Activated naive CD4-positive, alpha-beta T cell treated with anti-CD3 and anti-CD28 coated beads, Interleukin-2, amount 50 U/mL, for 24 hours (primary cell): ENCODE data around the gene KRT73.
A peak's percentile ranks its signal among the peaks of the same experiment; 100 is the strongest.

ENCODE experiments used
- H3K27ac Mint-ChIP-seq: one replicate; pipeline ENCODE4 v1.8.0; 2021; ENCODE audit warnings: mild to moderate bottlenecking, mixed read lengths
- H3K27me3 Mint-ChIP-seq: one replicate; pipeline ENCODE4 v1.8.0; 2021; ENCODE audit warnings: mixed read lengths
- H3K36me3 Mint-ChIP-seq: one replicate; pipeline ENCODE4 v1.8.0; 2021; ENCODE audit warnings: mixed read lengths
- H3K4me1 Mint-ChIP-seq: one replicate; pipeline ENCODE4 v1.8.0; 2021; ENCODE audit warnings: mixed read lengths
- H3K4me3 Mint-ChIP-seq: one replicate; pipeline ENCODE4 v1.8.0; 2021; ENCODE audit warnings: mild to moderate bottlenecking, mixed read lengths
- H3K9me3 Mint-ChIP-seq: one replicate; pipeline ENCODE4 v1.8.0; 2021; ENCODE audit warnings: mixed read lengths

Gene KRT73

GRCh38 chr12:52581481-52581880 lies 36.9 kb downstream of the KRT73 start:
- Mint-ChIP-seq H3K9me3 (no peaks in the 10 kb centered on the region), H3K27me3 (no peaks in the 10 kb centered on the region), H3K4me3 (no peak overlapping the region), H3K4me1 (peaks cover 51% of the 10 kb centered on the region), H3K27ac (no peak overlapping the region), H3K36me3 (peaks cover 2% of the 10 kb centered on the region)

DNA sequence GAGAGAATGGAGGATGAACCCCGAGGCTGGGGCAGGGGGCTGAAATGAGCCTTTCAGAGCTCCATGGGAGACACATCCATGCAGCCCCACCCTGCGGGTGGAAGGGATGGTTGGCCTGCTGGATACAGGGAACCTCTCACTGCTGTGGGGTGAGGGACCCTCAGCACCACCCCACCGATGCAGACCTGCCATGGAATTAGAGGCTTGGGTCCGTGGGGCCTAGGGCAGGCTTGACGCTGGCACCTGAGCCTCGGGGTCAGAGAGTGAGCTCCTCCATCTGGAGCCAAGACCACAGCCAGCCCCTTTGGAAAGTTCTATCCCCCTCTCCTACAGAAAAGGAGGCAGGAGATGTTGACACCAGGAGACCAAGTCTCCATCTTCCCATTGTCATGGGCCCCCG lies 37.3 kb downstream of the KRT73 start:
- peaks cover under 1% of the 10 kb centered on the region for H3K36me3 Mint-ChIP-seq
- no peaks in the 10 kb centered on the region for H3K9me3 Mint-ChIP-seq
- peaks cover 47% of the 10 kb centered on the region for H3K4me1 Mint-ChIP-seq
- H3K27me3 Mint-ChIP-seq, result no peaks in the 10 kb centered on the region
- no peak overlapping the region for H3K27ac Mint-ChIP-seq
- no peak overlapping the region for H3K4me3 Mint-ChIP-seq

DNA sequence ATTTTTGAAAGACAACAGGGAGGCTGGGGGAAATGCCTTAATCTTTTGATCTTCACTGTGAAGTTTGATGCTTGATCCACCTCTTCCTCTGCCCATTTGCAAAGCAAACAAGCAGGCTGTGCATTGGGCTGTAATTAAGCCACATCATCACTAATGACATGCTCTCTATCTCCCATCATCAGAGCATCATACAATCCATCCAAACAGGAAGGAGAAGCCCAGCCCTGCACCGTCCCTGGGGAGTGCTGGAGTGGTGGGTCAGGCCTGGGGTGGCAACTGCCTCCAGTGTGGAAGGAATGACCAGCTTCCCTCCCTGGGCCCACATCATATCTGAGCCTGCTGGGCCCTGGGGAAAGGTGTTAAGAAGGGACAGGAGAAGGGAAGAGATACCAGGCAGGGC lies 37.9 kb downstream of the KRT73 start:
- no peaks in the 10 kb centered on the region for H3K36me3 Mint-ChIP-seq
- no peak overlapping the region for H3K4me3 Mint-ChIP-seq
- no peaks in the 10 kb centered on the region for H3K27me3 Mint-ChIP-seq
- no peak overlapping the region for H3K27ac Mint-ChIP-seq
- no peaks in the 10 kb centered on the region for H3K9me3 Mint-ChIP-seq
- H3K4me1 Mint-ChIP-seq, result peaks cover 41% of the 10 kb centered on the region

GRCh38 chr12:52579468-52580465 lies 38.6 kb downstream of the KRT73 start:
- Mint-ChIP-seq H3K4me1 (peaks cover 34% of the 10 kb centered on the region), H3K27ac (peak overlapping the region; percentile 35), H3K27me3 (no peaks in the 10 kb centered on the region)

GRCh38 chr12:52578469-52578868 lies 39.9 kb downstream of the KRT73 start:
- Mint-ChIP-seq H3K36me3 (no peaks in the 10 kb centered on the region), H3K27ac (no peak overlapping the region), H3K9me3 (no peaks in the 10 kb centered on the region), H3K27me3 (no peaks in the 10 kb centered on the region), H3K4me3 (no peak overlapping the region), H3K4me1 (peaks cover 21% of the 10 kb centered on the region)

More at GRCh38 chr12:52579468-52580465, 38.6 kb downstream of the KRT73 start:
- Mint-ChIP-seq H3K9me3 (no peaks in the 10 kb centered on the region), H3K4me3 (no peak overlapping the region), H3K36me3 (no peaks in the 10 kb centered on the region)

- Mint-ChIP-seq H3K4me1 (peaks cover 17% of the 10 kb centered on the region), H3K36me3 (no peaks in the 10 kb centered on the region), H3K27me3 (no peaks in the 10 kb centered on the region), H3K27ac (no peak overlapping the region), H3K4me3 (no peak overlapping the region), H3K9me3 (no peaks in the 10 kb centered on the region)
These were observed 41.0 kb downstream of the KRT73 start for GRCh38 chr12:52577316-52577715.

DNA sequence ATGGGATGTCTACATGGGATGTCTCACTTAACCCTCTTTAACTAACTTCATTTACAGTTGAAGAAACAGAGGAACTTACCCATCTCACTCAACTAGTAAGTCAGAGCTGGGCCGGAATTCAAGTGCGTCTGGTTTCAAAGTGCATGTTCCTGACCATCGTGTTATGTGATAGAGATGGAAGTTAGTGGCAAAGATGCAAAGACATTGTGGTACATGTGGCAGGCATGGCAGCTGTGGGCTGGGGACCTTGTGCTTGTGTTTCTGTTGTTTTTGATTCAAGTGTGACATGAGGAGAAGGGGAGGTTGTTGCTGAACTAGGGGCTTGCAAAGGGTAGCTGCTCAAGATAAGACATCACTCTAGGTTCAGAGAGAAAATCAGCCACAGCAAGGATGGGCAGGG lies 42.4 kb downstream of the KRT73 start:
- H3K4me1 Mint-ChIP-seq, result peaks cover 17% of the 10 kb centered on the region
- no peaks in the 10 kb centered on the region for H3K27me3 Mint-ChIP-seq
- H3K4me3 Mint-ChIP-seq, result no peak overlapping the region
- no peak overlapping the region for H3K27ac Mint-ChIP-seq
- no peaks in the 10 kb centered on the region for H3K36me3 Mint-ChIP-seq
- H3K9me3 Mint-ChIP-seq, result no peaks in the 10 kb centered on the region

GRCh38 chr12:52575256-52575655 lies 43.1 kb downstream of the KRT73 start:
- Mint-ChIP-seq H3K27me3 (no peaks in the 10 kb centered on the region), H3K4me3 (no peak overlapping the region), H3K27ac (no peak overlapping the region), H3K9me3 (no peaks in the 10 kb centered on the region), H3K36me3 (no peaks in the 10 kb centered on the region), H3K4me1 (peaks cover 11% of the 10 kb centered on the region)

GRCh38 chr12:52573743-52574142 lies 44.6 kb downstream of the KRT73 start, which contains the start of gene KRT74:
Gene KRT74, minus strand, starts transcription at chr12:52573843. Its CDS starts 66 bp downstream, at chr12:52573777.
- Mint-ChIP-seq H3K27ac (peak within 1 kb of the TSS; percentile 46), H3K4me3 (no peak within 1 kb of the TSS), H3K27me3 (no peaks in the 10 kb centered on the region), H3K4me1 (peaks cover 5% of the 10 kb centered on the region), H3K36me3 (no peaks in the 10 kb centered on the region), H3K9me3 (no peaks in the 10 kb centered on the region)

DNA sequence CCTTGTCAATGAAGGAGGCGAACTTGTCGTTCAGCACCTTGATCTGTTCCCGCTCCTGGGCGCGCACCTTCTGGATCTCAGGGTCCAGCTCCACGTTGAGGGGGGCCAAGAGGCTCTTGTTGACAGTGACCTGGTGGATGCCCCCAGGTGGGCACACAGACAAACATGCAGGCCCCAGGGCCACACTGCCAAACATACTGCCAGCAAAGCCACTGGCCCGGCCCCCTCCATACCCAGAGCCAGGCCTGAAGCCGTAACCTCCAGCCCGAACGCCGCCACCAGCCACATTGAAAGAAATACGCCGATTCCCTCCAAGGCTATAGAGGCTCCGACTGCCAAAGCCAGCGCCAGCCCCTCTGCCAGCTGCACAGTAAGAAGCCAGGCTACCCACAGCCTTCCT lies 45.1 kb downstream of the KRT73 start:
- no peak overlapping the region for H3K27ac Mint-ChIP-seq

DNA sequence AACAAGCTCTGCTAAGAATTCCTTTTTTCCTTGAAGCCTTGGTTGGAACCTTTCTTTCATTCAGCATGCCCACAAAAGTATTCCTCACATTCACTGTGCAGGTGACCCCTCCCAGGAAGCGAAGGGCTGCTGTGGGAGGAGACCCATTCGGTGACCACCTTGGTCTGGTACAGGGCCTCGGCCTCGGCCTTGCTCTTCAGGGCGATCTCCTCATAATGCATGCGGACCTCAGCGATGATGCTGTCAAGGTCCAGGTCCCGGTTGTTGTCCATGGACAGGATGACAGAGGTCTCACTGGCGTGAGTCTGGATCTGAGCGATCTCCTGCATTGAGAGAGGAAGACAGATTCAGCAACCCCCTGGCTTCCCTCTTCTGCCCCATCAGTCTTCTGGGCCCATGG lies 47.8 kb downstream of the KRT73 start:
- Mint-ChIP-seq H3K4me3 (no peak overlapping the region), H3K4me1 (peaks cover 8% of the 10 kb centered on the region), H3K27ac (no peak overlapping the region), H3K27me3 (no peaks in the 10 kb centered on the region), H3K36me3 (no peaks in the 10 kb centered on the region), H3K9me3 (no peaks in the 10 kb centered on the region)

More for the DNA sequence above, 45.1 kb downstream of the KRT73 start:
- no peak overlapping the region for H3K4me3 Mint-ChIP-seq
- H3K36me3 Mint-ChIP-seq, result no peaks in the 10 kb centered on the region
- H3K4me1 Mint-ChIP-seq, result peaks cover 6% of the 10 kb centered on the region
- H3K27me3 Mint-ChIP-seq, result no peaks in the 10 kb centered on the region
- no peaks in the 10 kb centered on the region for H3K9me3 Mint-ChIP-seq

DNA sequence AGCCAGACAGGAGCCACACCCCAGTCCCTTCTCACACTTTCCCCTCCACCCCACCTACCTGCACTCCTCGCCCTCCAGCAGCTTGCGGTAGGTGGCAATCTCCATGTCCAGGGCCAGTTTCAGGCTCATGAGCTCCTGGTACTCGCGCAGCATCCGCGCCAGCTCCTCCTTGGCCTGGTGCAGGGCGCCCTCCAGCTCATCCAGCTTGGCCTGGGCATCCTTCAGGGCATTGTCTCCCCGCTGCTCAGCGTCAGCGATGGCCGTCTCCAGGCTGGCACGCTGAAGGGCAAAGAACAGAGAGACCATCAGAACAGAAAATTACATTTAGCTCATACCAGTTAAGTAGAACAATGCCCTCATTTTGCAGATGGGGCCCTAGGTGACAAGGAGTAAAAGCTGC lies 50.2 kb downstream of the KRT73 start:
- Mint-ChIP-seq H3K4me1 (peaks cover 8% of the 10 kb centered on the region), H3K4me3 (no peak overlapping the region), H3K27ac (peak overlapping the region; percentile 70), H3K9me3 (no peaks in the 10 kb centered on the region), H3K27me3 (no peaks in the 10 kb centered on the region), H3K36me3 (no peaks in the 10 kb centered on the region)

GRCh38 chr12:52566847-52567291 lies 51.5 kb downstream of the KRT73 start:
- Mint-ChIP-seq H3K27me3 (no peaks in the 10 kb centered on the region), H3K27ac (peak overlapping the region; percentile 55), H3K4me3 (peak overlapping the region; percentile 15), H3K36me3 (no peaks in the 10 kb centered on the region), H3K4me1 (peaks cover 3% of the 10 kb centered on the region), H3K9me3 (no peaks in the 10 kb centered on the region)

- Mint-ChIP-seq H3K4me3 (no peak overlapping the region), H3K9me3 (no peaks in the 10 kb centered on the region), H3K36me3 (no peaks in the 10 kb centered on the region), H3K4me1 (peaks cover 3% of the 10 kb centered on the region), H3K27me3 (no peaks in the 10 kb centered on the region), H3K27ac (no peak overlapping the region)
These were observed 53.8 kb downstream of the KRT73 start for GRCh38 chr12:52564582-52564981.

GRCh38 chr12:52561880-52562449 lies 56.4 kb downstream of the KRT73 start:
- no peaks in the 10 kb centered on the region for H3K36me3 Mint-ChIP-seq
- H3K4me3 Mint-ChIP-seq, result no peak overlapping the region
- no peaks in the 10 kb centered on the region for H3K9me3 Mint-ChIP-seq
- no peak overlapping the region for H3K27ac Mint-ChIP-seq
- peaks cover 2% of the 10 kb centered on the region for H3K27me3 Mint-ChIP-seq
- peaks cover 7% of the 10 kb centered on the region for H3K4me1 Mint-ChIP-seq

- no peaks in the 10 kb centered on the region for H3K36me3 Mint-ChIP-seq
- peaks cover 7% of the 10 kb centered on the region for H3K4me1 Mint-ChIP-seq
- no peak overlapping the region for H3K27ac Mint-ChIP-seq
- peaks cover 2% of the 10 kb centered on the region for H3K27me3 Mint-ChIP-seq
- no peak overlapping the region for H3K4me3 Mint-ChIP-seq
- H3K9me3 Mint-ChIP-seq, result no peaks in the 10 kb centered on the region
These were observed 58.4 kb downstream of the KRT73 start for GRCh38 chr12:52559979-52560378.
